NCI-H2107 treated with DMSO at 0.1 percent for 48 hours (cell line): Measurements from ENCODE around the gene RBBP9.
A peak's percentile ranks its signal among the peaks of the same experiment; 100 is the strongest.
"Not testable (repeated sequence)": the region's sequence is repeated elsewhere in the genome, so short reads cannot be mapped to it uniquely, and the experiment has no call there.

Source experiments
- DNase-seq: peaks from one replicate; lab custom pipeline; 2025; ENCODE audit not compliant: unreplicated experiment; lab: John Stamatoyannopoulos, UW

The RBBP9 gene

GRCh38 chr20:18506744-18507143 is 9.7 kb upstream of the RBBP9 start:
- peak; percentile 18 for DNase-seq

- DNase-seq: no peak
Measured at GRCh38 chr20:18504479-18505060, 7.5 kb upstream of the RBBP9 start.

- DNase-seq: not testable (repeated sequence)
Measured at GRCh38 chr20:18501672-18502071, 4.6 kb upstream of the RBBP9 start.

GRCh38 chr20:18497603-18498002 is 578 bp upstream of the RBBP9 start:
- DNase-seq: no peak

- DNase-seq: no peak
Measured at GRCh38 chr20:18496042-18496441, 983 bp downstream of the RBBP9 start.

GRCh38 chr20:18488301-18488700 is 8.7 kb downstream of the RBBP9 start:
- no peak for DNase-seq

- DNase-seq: no peak
Measured at GRCh38 chr20:18481596-18481995, 15.4 kb downstream of the RBBP9 start.

- no peak for DNase-seq
Measured at GRCh38 chr20:18477821-18478220, 19.2 kb downstream of the RBBP9 start.

- DNase-seq: no peak
Measured at GRCh38 chr20:18477218-18477617, 19.8 kb downstream of the RBBP9 start.

- peak; percentile 81 for DNase-seq
Measured at GRCh38 chr20:18466894-18467730, 29.9 kb downstream of the RBBP9 start, which contains the start of the genes DZANK1 and POLR3F. Gene DZANK1 (minus strand): TSS chr20:18467030. CDS start chr20:18465358, 1,672 bp downstream. Gene POLR3F (plus strand): TSS chr20:18467390. CDS start chr20:18467507, 117 bp downstream.

- DNase-seq: no peak
Measured at GRCh38 chr20:18466574-18466893, 30.5 kb downstream of the RBBP9 start.

- DNase-seq: no peak
Measured at GRCh38 chr20:18465536-18466200, 31.4 kb downstream of the RBBP9 start.

GRCh38 chr20:18456600-18456999 is 40.4 kb downstream of the RBBP9 start:
- DNase-seq: no peak

GRCh38 chr20:18443886-18444285 is 53.1 kb downstream of the RBBP9 start:
- DNase-seq: no peak

GRCh38 chr20:18440403-18440802 is 56.6 kb downstream of the RBBP9 start:
- no peak for DNase-seq

- DNase-seq: no peak
Measured at GRCh38 chr20:18436847-18437246, 60.2 kb downstream of the RBBP9 start.
